K562 (cell line): ENCODE measurements around the gene CRHR2.

ENCODE experiments used
- ELF4 ChIP-seq: fragments of 450-650 bp; formaldehyde crosslinking; IDR thresholded peaks from 2 replicates; pipeline ENCODE4 v1.4.0; 2022; ENCODE audit warnings: missing genetic modification characterization
- RHOXF2B ChIP-seq: fragments of 250-450 bp; sonication (Bioruptor Pico); conservative IDR thresholded peaks from 2 replicates; pipeline ENCODE4 v1.5.1; 2021
- TRIM28 ChIP-seq: fragments of 450-650 bp; IDR thresholded peaks from 2 replicates; pipeline ENCODE4 v1.6.1; 2017
- ZNF121 ChIP-seq: sonication (generic); formaldehyde crosslinking; conservative IDR thresholded peaks from 2 replicates; pipeline ENCODE4 v1.8.0; 2022; ENCODE audit warnings: missing genetic modification reagents
- TF ChIP-seq, protein P1 (sequence below): fragments of 250-450 bp; sonication (Bioruptor Pico); IDR thresholded peaks from 2 replicates; pipeline ENCODE4 v1.8.0; 2021; ENCODE audit warnings: borderline replicate concordance, mild to moderate bottlenecking, moderate library complexity; ENCODE audit not compliant: poor library complexity, severe bottlenecking
- TF ChIP-seq, protein P2 (sequence below): sonication (generic); formaldehyde crosslinking; IDR thresholded peaks from 2 replicates; pipeline ENCODE4 v1.5.0; 2020; ENCODE audit warnings: missing genetic modification reagents
- TF ChIP-seq, protein P3 (sequence below), 3 experiments: IDR thresholded peaks in 2 of 3; conservative IDR thresholded peaks in 1 of 3; 2 replicates each; pipeline ENCODE4 v1.5.1; 2011 to 2012; ENCODE audit warnings: low read length in 3 of 3, mild to moderate bottlenecking in 3 of 3, control low read depth in 2 of 3, improper control_type of control experiment in 1 of 3, inconsistent platforms in 1 of 3, low read depth in 1 of 3, mixed read lengths in 1 of 3, moderate library complexity in 1 of 3; ENCODE audit not compliant: insufficient read depth in 2 of 3

- TF ChIP-seq, protein P1, sequence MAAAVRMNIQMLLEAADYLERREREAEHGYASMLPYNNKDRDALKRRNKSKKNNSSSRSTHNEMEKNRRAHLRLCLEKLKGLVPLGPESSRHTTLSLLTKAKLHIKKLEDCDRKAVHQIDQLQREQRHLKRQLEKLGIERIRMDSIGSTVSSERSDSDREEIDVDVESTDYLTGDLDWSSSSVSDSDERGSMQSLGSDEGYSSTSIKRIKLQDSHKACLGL (CRISPR knock-in tag), result no peak
- TF ChIP-seq, protein P2, sequence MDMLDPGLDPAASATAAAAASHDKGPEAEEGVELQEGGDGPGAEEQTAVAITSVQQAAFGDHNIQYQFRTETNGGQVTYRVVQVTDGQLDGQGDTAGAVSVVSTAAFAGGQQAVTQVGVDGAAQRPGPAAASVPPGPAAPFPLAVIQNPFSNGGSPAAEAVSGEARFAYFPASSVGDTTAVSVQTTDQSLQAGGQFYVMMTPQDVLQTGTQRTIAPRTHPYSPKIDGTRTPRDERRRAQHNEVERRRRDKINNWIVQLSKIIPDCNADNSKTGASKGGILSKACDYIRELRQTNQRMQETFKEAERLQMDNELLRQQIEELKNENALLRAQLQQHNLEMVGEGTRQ (CRISPR knock-in tag), result no peak
- TF ChIP-seq RHOXF2B (no peak), TRIM28 (no peak), ZNF121 (CRISPR knock-in tag) (no peak), ELF4 (CRISPR knock-in tag) (no peak)
- TF ChIP-seq, protein P3, sequence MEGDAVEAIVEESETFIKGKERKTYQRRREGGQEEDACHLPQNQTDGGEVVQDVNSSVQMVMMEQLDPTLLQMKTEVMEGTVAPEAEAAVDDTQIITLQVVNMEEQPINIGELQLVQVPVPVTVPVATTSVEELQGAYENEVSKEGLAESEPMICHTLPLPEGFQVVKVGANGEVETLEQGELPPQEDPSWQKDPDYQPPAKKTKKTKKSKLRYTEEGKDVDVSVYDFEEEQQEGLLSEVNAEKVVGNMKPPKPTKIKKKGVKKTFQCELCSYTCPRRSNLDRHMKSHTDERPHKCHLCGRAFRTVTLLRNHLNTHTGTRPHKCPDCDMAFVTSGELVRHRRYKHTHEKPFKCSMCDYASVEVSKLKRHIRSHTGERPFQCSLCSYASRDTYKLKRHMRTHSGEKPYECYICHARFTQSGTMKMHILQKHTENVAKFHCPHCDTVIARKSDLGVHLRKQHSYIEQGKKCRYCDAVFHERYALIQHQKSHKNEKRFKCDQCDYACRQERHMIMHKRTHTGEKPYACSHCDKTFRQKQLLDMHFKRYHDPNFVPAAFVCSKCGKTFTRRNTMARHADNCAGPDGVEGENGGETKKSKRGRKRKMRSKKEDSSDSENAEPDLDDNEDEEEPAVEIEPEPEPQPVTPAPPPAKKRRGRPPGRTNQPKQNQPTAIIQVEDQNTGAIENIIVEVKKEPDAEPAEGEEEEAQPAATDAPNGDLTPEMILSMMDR (IDR thresholded peaks at IDR 0.05 in 2 of 3, conservative IDR thresholded peaks at IDR 0.05 in 1 of 3; ENCODE audit: insufficient read depth in 2 of 3, low read depth in 1 of 3, low read length in 3 of 3), result no peak
Measured at GRCh38 chr7:30630986-30631385, 51.3 kb downstream of the CRHR2 start.
